CD14-positive monocyte (primary cell): ENCODE measurements around the gene SPRED3. TPM values are rescaled to one million over a fixed set of nuclear protein-coding genes. Genes with fewer than 3 reads are reported as not detected.

Source experiments
- DNase-seq, 3 donors: peaks; one replicate each; pipeline ENCODE4 v3.0.0-alpha.2; 2011 to 2022
- H2AFZ ChIP-seq: 2 replicates; pipeline ENCODE4 v1.6.0; 2012; ENCODE audit warnings: mild to moderate bottlenecking, low read depth, low read length, inconsistent platforms; ENCODE audit not compliant: insufficient read depth, poor library complexity, severe bottlenecking
- H3K27ac ChIP-seq, 2 donors: 1 replicate in 1 of 2; 2 replicates in 1 of 2; pipeline ENCODE4 v1.5.1; 2012 to 2013; ENCODE audit warnings: low read length in 2 of 2, control low read depth in 1 of 2, inconsistent platforms in 1 of 2, low read depth in 1 of 2, mild to moderate bottlenecking in 1 of 2
- H3K27me3 ChIP-seq, 2 donors: one replicate each; pipeline versions ENCODE4 v1.6.0 to v1.6.1; 2011 to 2013; ENCODE audit warnings: low read length in 2 of 2; ENCODE audit not compliant: control insufficient read depth in 2 of 2, insufficient read depth in 2 of 2
- H3K36me3 ChIP-seq, 2 donors: replicated peaks in 1 of 2; 1 replicate in 1 of 2; 2 replicates in 1 of 2; pipeline versions ENCODE4 v1.5.1 to v1.6.1; 2012 to 2013; ENCODE audit warnings: low read length in 2 of 2, control low read depth in 1 of 2, inconsistent platforms in 1 of 2, mild to moderate bottlenecking in 1 of 2; ENCODE audit not compliant: insufficient read depth in 2 of 2, control insufficient read depth in 1 of 2
- H3K4me1 ChIP-seq, 2 donors: 1 replicate in 1 of 2; 2 replicates in 1 of 2; pipeline versions ENCODE4 v1.5.1 to v1.6.1; 2012 to 2013; ENCODE audit warnings: low read length in 2 of 2, control low read depth in 1 of 2, inconsistent platforms in 1 of 2, mild to moderate bottlenecking in 1 of 2, moderate library complexity in 1 of 2; ENCODE audit not compliant: insufficient read depth in 2 of 2, control insufficient read depth in 1 of 2
- H3K4me2 ChIP-seq: replicated peaks from 2 replicates; pipeline ENCODE3; 2012; ENCODE audit warnings: low read length, moderate library complexity, mild to moderate bottlenecking; ENCODE audit not compliant: poor library complexity, severe bottlenecking; ENCODE audit errors: extremely low read depth
- H3K4me3 ChIP-seq, 3 experiments: fragments of 200-600 bp in 1 of 3; sonication (generic) in 1 of 3; replicated peaks in 1 of 3; 1 replicate in 2 of 3; 2 replicates in 1 of 3; pipeline ENCODE4 v1.5.1; 2011 to 2013; ENCODE audit warnings: low read length in 3 of 3, mild to moderate bottlenecking in 3 of 3, control low read depth in 2 of 3, low read depth in 2 of 3, inconsistent platforms in 1 of 3, moderate library complexity in 1 of 3
- H3K79me2 ChIP-seq: 2 replicates; pipeline ENCODE4 v1.6.0; 2012; ENCODE audit warnings: mild to moderate bottlenecking, control low read depth, inconsistent platforms, low read length, moderate library complexity; ENCODE audit not compliant: insufficient read depth
- H3K9ac ChIP-seq: 2 replicates; pipeline ENCODE4 v1.6.0; 2017; ENCODE audit warnings: low read length, mild to moderate bottlenecking; ENCODE audit not compliant: insufficient read depth, poor library complexity, severe bottlenecking
- H3K9me3 ChIP-seq, 2 donors: replicated peaks in 1 of 2; 1 replicate in 1 of 2; 2 replicates in 1 of 2; pipeline versions ENCODE4 v1.5.1 to v1.6.1; 2012 to 2013; ENCODE audit warnings: low read length in 2 of 2, control low read depth in 1 of 2; ENCODE audit not compliant: control insufficient read depth in 1 of 2, insufficient read depth in 1 of 2
- H4K20me1 ChIP-seq: 2 replicates; pipeline ENCODE4 v1.6.0; 2012; ENCODE audit warnings: mild to moderate bottlenecking, low read length, control low read depth, moderate library complexity; ENCODE audit not compliant: insufficient read depth
- H3K27ac Mint-ChIP-seq, 7 donors: one replicate each; pipeline ENCODE4 v1.8.0; 2020; ENCODE audit warnings: mild to moderate bottlenecking in 7 of 7, mixed read lengths in 7 of 7, moderate library complexity in 6 of 7, inconsistent platforms in 2 of 7
- H3K27me3 Mint-ChIP-seq, 3 donors: one replicate each; pipeline ENCODE4 v1.8.0; 2021 to 2022; ENCODE audit warnings: low read depth in 3 of 3, mild to moderate bottlenecking in 3 of 3, mixed read lengths in 3 of 3, moderate library complexity in 3 of 3, inconsistent platforms in 1 of 3
- H3K36me3 Mint-ChIP-seq, 2 donors: one replicate each; pipeline ENCODE4 v1.8.0; 2020; ENCODE audit warnings: mixed read lengths in 2 of 2, inconsistent platforms in 1 of 2, mild to moderate bottlenecking in 1 of 2
- H3K4me1 Mint-ChIP-seq: one replicate; pipeline ENCODE4 v1.8.0; 2020; ENCODE audit warnings: mild to moderate bottlenecking, mixed read lengths
- H3K4me3 Mint-ChIP-seq, 2 donors: one replicate each; pipeline ENCODE4 v1.8.0; 2020; ENCODE audit warnings: mild to moderate bottlenecking in 2 of 2, mixed read lengths in 2 of 2, moderate library complexity in 1 of 2
- H3K9me3 Mint-ChIP-seq, 7 donors: one replicate each; pipeline ENCODE4 v1.8.0; 2020 to 2022; ENCODE audit warnings: mixed read lengths in 7 of 7, mild to moderate bottlenecking in 6 of 7, moderate library complexity in 6 of 7, inconsistent platforms in 2 of 7
- WGBS: methylation state at CpG from one replicate; pipeline ENCODE4 v1.1.5; 2013; ENCODE audit warnings: missing lambda C conversion rate; ENCODE audit not compliant: insufficient coverage; 5-methylcytosine and 5-hydroxymethylcytosine counted together
- intact Hi-C, 2 donors: fragments of 100-400 bp; cut with micrococcal nuclease; formaldehyde crosslinking; loops; one replicate each; pipeline versions ENCODE4 v1.15.0 to v1.15.1; 2023
- polyA plus RNA-seq, 3 donors: library from polyadenylated mRNA; depleted of rRNA in 1 of 3; unstranded in 2 of 3; stranded (reverse) in 1 of 3; fragments of 300-500 nt in 2 of 3; fragments of >200 nt in 1 of 3; fragmentation: Illumina TruSeq in 2 of 3; gene quantifications; 1 replicate in 2 of 3; 2 replicates in 1 of 3; pipeline ENCODE4 v1.2.3, GENCODE V29; 2012 to 2021
- TF ChIP-seq, protein P1 (sequence below): fragments of 200-600 bp; IDR thresholded peaks from one replicate; pipeline ENCODE4 v1.8.0; 2022; ENCODE audit warnings: antibody characterized with exemption, mild to moderate bottlenecking

The SPRED3 gene
- polyA plus RNA-seq, 3 donors = 0.33 TPM; not detected in 2

DNA sequence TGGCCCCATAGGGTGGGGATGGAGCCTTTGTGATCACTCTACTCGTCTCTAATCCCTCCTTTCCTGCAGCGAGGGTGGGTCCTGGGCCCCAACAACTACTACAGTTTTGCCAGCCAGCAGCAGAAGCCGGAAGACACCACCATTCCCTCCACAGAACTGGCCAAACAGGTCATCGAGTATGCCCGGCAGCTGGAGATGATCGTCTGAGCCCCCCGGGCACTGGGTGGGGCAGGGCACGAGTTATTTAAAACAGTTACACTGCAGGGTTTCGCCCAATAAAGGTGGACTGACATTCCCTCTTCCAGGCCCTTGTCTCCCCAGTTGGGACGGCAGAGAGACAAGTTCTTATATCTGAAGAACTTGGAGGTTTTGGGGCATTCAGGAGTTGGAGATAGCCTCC is 5.3 kb upstream of the SPRED3 start:
- Histone ChIP-seq H3K27ac (no peak overlapping the region), H3K4me2 (no peak overlapping the region), H4K20me1 (peaks cover 54% of the 10 kb centered on the region), H3K27me3 (peaks cover under 1 to 37% of the 10 kb centered on the region in 2 donors), H3K9ac (no peak overlapping the region), H3K79me2 (no peaks in the 10 kb centered on the region), H3K4me1 (peaks cover 24 to 31% of the 10 kb centered on the region in 2 donors), H3K36me3 (peaks cover 52 to 67% of the 10 kb centered on the region in 2 donors), H2AFZ (no peak overlapping the region), H3K9me3 (no peaks in the 10 kb centered on the region), H3K4me3 (no peak overlapping the region)
- H3K27ac Mint-ChIP-seq = no peak overlapping the region
- peaks cover 22% of the 10 kb centered on the region for H3K4me1 Mint-ChIP-seq
- H3K9me3 Mint-ChIP-seq = peaks cover 0 to 8% (median 2%) of the 10 kb centered on the region in 7 donors
- DNase-seq = no peak
- H3K4me3 Mint-ChIP-seq = no peak overlapping the region
- TF ChIP-seq, protein P1, sequence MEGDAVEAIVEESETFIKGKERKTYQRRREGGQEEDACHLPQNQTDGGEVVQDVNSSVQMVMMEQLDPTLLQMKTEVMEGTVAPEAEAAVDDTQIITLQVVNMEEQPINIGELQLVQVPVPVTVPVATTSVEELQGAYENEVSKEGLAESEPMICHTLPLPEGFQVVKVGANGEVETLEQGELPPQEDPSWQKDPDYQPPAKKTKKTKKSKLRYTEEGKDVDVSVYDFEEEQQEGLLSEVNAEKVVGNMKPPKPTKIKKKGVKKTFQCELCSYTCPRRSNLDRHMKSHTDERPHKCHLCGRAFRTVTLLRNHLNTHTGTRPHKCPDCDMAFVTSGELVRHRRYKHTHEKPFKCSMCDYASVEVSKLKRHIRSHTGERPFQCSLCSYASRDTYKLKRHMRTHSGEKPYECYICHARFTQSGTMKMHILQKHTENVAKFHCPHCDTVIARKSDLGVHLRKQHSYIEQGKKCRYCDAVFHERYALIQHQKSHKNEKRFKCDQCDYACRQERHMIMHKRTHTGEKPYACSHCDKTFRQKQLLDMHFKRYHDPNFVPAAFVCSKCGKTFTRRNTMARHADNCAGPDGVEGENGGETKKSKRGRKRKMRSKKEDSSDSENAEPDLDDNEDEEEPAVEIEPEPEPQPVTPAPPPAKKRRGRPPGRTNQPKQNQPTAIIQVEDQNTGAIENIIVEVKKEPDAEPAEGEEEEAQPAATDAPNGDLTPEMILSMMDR = no peak
- peaks cover 15 to 40% (median 23%) of the 10 kb centered on the region in 3 donors for H3K27me3 Mint-ChIP-seq
- peaks cover 64 to 70% of the 10 kb centered on the region in 2 donors for H3K36me3 Mint-ChIP-seq
- intact Hi-C loops = no loop called here
- WGBS = 100% methylated on average over 5 of the region's 10 CpGs

DNA sequence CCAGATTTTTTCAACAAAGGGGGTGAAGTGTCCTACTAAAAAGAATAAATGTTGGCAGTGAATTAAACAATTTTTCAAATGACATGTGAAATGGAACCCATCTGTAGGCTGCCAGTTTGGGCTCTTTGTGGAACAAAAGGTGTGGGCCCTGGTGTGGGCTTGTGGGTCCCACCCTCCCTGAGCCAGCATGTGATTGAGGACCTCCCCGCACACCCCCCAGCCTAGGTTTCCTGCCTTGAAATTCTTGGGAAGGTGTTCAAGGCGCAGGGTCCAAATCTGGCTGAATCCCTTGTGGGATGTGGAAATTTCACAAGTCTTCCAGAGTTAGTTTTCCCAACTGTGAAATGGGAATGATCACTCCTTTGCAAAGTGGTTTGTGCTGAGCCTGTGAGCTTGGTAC is 4.8 kb upstream of the SPRED3 start:
- peaks cover 0 to 8% (median 3%) of the 10 kb centered on the region in 7 donors for H3K9me3 Mint-ChIP-seq
- DNase-seq = no peak
- Histone ChIP-seq H3K9me3 (no peaks in the 10 kb centered on the region), H2AFZ (no peak overlapping the region), H3K27me3 (peaks cover 2 to 41% of the 10 kb centered on the region in 2 donors), H3K4me2 (no peak overlapping the region), H3K4me3 (no peak overlapping the region), H3K4me1 (peaks cover 27 to 36% of the 10 kb centered on the region in 2 donors), H3K36me3 (peaks cover 49 to 64% of the 10 kb centered on the region in 2 donors), H3K27ac (no peak overlapping the region), H3K9ac (no peak overlapping the region), H4K20me1 (peaks cover 53% of the 10 kb centered on the region), H3K79me2 (no peaks in the 10 kb centered on the region)
- peaks cover 23% of the 10 kb centered on the region for H3K4me1 Mint-ChIP-seq
- intact Hi-C loops = no loop called here
- 100% methylated on average over 1 of the region's 2 CpGs for WGBS
- peaks cover 64 to 65% of the 10 kb centered on the region in 2 donors for H3K36me3 Mint-ChIP-seq
- H3K27ac Mint-ChIP-seq = no peak overlapping the region
- no peak overlapping the region for H3K4me3 Mint-ChIP-seq
- TF ChIP-seq, protein P1 = no peak
- H3K27me3 Mint-ChIP-seq = peaks cover 17 to 44% (median 26%) of the 10 kb centered on the region in 3 donors
